ENCODE results near the gene FMN2. TPM values are rescaled to one million over a fixed set of nuclear protein-coding genes. Genes with fewer than 3 reads are reported as not detected.

FMN2 gene
- total RNA-seq, 4 donors from 2014 or later, result 0.46 to 1.4 (median 0.49) TPM; not detected in 1

DNA sequence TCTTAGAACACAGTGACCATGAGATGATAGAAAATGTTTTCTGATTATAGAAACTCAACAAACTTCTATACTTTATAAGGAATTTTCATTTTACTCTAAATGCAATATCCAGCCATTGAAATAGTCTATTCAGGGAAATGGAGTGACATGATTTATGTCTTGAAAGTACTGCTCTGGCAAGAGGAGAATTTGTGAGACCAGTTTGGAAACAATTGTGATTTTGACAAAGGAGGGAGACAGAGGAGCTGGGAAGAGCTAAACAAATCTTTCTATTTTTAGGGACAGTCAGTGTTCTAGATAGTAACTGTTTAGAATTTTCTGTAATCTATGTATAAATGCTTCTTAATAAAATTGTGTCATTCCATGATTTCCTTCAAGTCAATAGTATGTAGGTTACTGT lies 252.3 kb downstream of the FMN2 start:
- TF ChIP-seq, protein P1, sequence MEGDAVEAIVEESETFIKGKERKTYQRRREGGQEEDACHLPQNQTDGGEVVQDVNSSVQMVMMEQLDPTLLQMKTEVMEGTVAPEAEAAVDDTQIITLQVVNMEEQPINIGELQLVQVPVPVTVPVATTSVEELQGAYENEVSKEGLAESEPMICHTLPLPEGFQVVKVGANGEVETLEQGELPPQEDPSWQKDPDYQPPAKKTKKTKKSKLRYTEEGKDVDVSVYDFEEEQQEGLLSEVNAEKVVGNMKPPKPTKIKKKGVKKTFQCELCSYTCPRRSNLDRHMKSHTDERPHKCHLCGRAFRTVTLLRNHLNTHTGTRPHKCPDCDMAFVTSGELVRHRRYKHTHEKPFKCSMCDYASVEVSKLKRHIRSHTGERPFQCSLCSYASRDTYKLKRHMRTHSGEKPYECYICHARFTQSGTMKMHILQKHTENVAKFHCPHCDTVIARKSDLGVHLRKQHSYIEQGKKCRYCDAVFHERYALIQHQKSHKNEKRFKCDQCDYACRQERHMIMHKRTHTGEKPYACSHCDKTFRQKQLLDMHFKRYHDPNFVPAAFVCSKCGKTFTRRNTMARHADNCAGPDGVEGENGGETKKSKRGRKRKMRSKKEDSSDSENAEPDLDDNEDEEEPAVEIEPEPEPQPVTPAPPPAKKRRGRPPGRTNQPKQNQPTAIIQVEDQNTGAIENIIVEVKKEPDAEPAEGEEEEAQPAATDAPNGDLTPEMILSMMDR (IDR thresholded peaks at IDR 0.05), result no peak
- no peak for TF ChIP-seq POLR2A (IDR thresholded peaks at IDR 0.05)
- no peak overlapping the region for H3K4me3 ChIP-seq (ENCODE audit: low read depth, poor library complexity, severe bottlenecking)
- DNase-seq (ENCODE audit: low spot score in 2 of 2), result no peak
- intact Hi-C loops (cut with DNase I; ENCODE audit: low total_unique reads), result no loop called here

DNA sequence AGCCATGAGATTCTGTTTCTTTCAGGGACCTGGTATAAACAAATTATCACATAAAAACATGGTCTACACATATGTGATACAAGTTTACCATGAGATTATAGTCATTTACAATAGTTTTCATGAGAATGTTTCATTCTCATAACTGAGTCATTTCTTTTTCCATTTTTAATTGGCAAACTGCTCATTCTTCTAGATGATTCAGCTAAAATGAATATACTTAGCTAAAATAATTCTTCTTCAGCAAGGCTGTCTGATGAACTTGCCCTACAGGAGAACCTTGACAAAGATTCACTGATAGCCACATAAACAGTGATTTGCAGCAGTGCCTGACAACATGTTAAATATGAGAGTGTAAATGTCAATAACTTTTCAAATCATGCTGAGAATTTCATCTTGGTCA lies 253.2 kb downstream of the FMN2 start:
- no peak overlapping the region for H3K4me3 ChIP-seq (ENCODE audit: low read depth, poor library complexity, severe bottlenecking)
- no peak for DNase-seq (ENCODE audit: low spot score in 2 of 2)
- TF ChIP-seq, protein P1 (IDR thresholded peaks at IDR 0.05), result no peak
- intact Hi-C loops (cut with DNase I; ENCODE audit: low total_unique reads), result no loop called here

DNA sequence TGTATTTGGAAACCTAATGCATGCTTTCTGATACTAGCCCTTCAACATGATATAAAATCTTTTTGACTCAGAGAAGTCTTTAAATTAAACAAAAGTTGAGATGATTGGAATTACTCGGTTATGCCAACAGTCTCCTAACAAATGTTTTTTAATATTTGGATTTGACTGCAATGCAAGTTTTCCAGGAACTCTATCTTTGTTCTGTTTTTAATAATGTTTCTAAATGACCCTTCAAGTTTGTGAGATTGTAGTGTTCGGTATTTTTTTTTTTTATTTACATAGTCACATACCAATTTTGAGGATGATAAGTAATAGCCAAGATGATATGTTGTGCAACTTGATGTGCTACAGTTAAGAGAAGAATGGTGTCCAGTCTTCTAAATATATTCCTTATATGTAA lies 258.0 kb downstream of the FMN2 start:
- no peak overlapping the region for H3K4me3 ChIP-seq (ENCODE audit: low read depth, poor library complexity, severe bottlenecking)
- DNase-seq (ENCODE audit: low spot score in 2 of 2), result no peak
- intact Hi-C loops (cut with DNase I; ENCODE audit: low total_unique reads), result no loop called here
- 79 to 80% methylated on average over 2 of the region's 2 CpGs for WGBS, 2 donors
- TF ChIP-seq POLR2A (IDR thresholded peaks at IDR 0.05), result no peak
- TF ChIP-seq, protein P1 (IDR thresholded peaks at IDR 0.05), result no peak

DNA sequence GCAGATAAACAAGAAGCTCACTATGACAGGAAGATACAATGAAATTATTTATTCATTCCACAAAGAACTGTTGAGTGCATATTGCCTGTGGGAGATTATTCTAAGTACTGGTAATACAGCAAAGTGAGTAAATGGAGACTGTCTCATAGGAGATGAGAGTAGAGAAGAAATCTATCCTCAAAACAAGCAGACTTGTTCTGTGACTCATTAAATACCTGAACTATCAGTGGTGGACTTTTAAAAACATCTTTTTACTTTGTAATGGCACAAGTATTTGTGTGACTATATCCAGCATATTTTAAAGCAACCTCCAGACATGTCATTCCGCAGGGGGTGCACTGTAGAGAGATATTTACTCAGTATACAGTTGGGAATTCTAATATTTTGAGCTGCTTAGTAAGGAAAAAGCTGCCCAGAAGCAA lies 259.2 kb downstream of the FMN2 start:
- WGBS, 2 donors, result 66 to 70% methylated on average over 1 of the region's 1 CpG
- TF ChIP-seq, protein P1 (IDR thresholded peaks at IDR 0.05), result no peak
- no peak for TF ChIP-seq POLR2A (IDR thresholded peaks at IDR 0.05)
- H3K4me3 ChIP-seq (ENCODE audit: low read depth, poor library complexity, severe bottlenecking), result no peak overlapping the region
- intact Hi-C loops (cut with DNase I; ENCODE audit: low total_unique reads), result no loop called here
- no peak for DNase-seq (ENCODE audit: low spot score in 2 of 2)

DNA sequence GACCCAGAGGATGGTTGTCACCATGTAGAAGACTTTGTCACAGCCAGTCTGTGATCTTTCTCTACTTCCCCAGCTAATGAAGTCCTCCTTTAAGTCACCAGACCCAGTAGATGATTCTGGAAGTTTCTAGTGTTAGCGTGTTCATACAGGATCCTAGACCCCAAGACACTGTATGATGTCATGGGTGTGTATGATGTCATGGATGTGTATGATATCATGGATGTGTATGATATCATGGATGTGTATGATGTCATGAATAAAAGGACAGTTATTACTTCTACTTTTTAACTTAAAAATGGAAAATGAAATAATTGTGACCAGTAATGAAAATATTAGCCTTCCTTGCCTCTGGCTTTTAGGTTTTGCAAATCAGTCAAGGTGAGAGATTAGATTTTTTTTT lies 260.0 kb downstream of the FMN2 start:
- intact Hi-C loops (cut with DNase I; ENCODE audit: low total_unique reads), result no loop called here
- no peak for DNase-seq (ENCODE audit: low spot score in 2 of 2)
- 88 to 95% methylated on average over 1 of the region's 1 CpG for WGBS, 2 donors
- no peak overlapping the region for H3K4me3 ChIP-seq (ENCODE audit: low read depth, poor library complexity, severe bottlenecking)
- TF ChIP-seq, protein P1 (IDR thresholded peaks at IDR 0.05), result no peak
- no peak for TF ChIP-seq POLR2A (IDR thresholded peaks at IDR 0.05)

DNA sequence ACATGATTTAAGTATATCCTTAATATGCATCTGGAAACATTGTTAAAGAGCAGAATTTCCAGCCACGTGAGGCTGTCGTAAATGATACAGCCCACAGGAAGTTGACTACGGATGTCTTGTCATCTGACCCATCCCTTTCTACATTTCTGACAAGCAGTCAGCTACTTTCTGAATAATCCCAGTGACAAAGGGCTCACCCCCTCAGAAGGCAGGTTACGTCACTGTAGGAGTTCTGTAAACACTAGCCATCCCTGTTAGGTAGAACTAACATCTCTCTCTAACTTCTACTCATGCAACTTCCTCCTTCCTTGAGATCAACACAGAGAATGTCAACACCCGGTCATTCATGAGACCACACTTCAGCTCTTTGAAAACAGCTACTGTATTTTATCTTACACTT lies 261.1 kb downstream of the FMN2 start:
- WGBS, 2 donors, result 77 to 84% methylated on average over 5 of the region's 5 CpGs
- H3K4me3 ChIP-seq (ENCODE audit: low read depth, poor library complexity, severe bottlenecking), result no peak overlapping the region
- DNase-seq (ENCODE audit: low spot score in 2 of 2), result no peak
- intact Hi-C loops (cut with DNase I; ENCODE audit: low total_unique reads), result no loop called here
- TF ChIP-seq, protein P1 (IDR thresholded peaks at IDR 0.05), result no peak
- no peak for TF ChIP-seq POLR2A (IDR thresholded peaks at IDR 0.05)

All from lower leg skin (tissue), 4 donors.